Fibroblast of lung (primary cell): ENCODE data around the gene RNF167.

ENCODE experiments used
- CTCF ChIP-seq, 2 donors: IDR thresholded peaks in 1 of 2; conservative IDR thresholded peaks in 1 of 2; 1 replicate in 1 of 2; 2 replicates in 1 of 2; pipeline ENCODE4 v1.5.1; 2011 to 2012; ENCODE audit warnings: low read length in 2 of 2, control low read depth in 1 of 2, inconsistent platforms in 1 of 2, low read depth in 1 of 2, mild to moderate bottlenecking in 1 of 2
- EZH2 ChIP-seq: IDR thresholded peaks from 2 replicates; pipeline ENCODE4 v1.5.1; 2012; ENCODE audit warnings: low read length, control low read depth, mild to moderate bottlenecking; ENCODE audit errors: missing control alignments

- TF ChIP-seq CTCF (conservative IDR thresholded peaks at IDR 0.05 in 1 of 2, IDR thresholded peaks at IDR 0.05 in 1 of 2; ENCODE audit: low read depth in 1 of 2, low read length in 2 of 2) (no peak), EZH2 (no peak)
These were observed 27.7 kb downstream of the RNF167 start, which contains the start of gene SPAG7 for GRCh38 chr17:4967539-4968485.
